ENCODE data around the gene CRACR2A. TPM values are rescaled to one million over a fixed set of nuclear protein-coding genes. Genes with fewer than 3 reads are reported as not detected.

The CRACR2A gene
- total and polyA plus RNA-seq, 2 of the 13 experiments (the other 11 are each of a cell fraction or from before 2014, with no cell fraction given) = 0.09 to 0.20 TPM

DNA sequence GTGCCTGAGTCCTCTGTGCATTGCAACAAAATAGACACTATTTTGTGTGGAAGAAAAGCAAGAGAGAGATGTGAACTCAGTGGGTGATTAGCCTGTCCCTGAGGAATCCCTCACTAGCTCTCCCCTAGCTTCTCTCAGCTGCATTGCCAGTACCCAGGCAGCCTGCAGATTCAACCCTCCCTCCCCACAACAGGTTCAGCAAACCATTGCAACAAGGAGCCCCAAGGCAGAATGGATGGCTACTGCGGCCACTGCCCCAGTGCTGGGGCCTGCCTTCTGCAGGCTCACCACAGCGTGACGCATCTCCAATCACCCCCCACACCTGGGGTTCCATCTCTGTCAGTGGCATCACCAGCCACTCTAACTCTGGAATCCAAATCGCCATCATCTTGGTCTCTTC is 2.3 kb downstream of the CRACR2A start:
- no peak for TF ChIP-seq ZSCAN12 (CRISPR knock-in tag; IDR thresholded peaks at IDR 0.05)
- TF ChIP-seq RFXANK (CRISPR knock-in tag; IDR thresholded peaks at IDR 0.05) = no peak
- TF ChIP-seq THAP11 (CRISPR knock-in tag; IDR thresholded peaks at IDR 0.05) = no peak
- no peak for TF ChIP-seq ZNF235 (CRISPR knock-in tag; IDR thresholded peaks at IDR 0.05; ENCODE audit: borderline replicate concordance)
- TF ChIP-seq ETV6 (CRISPR knock-in tag; conservative IDR thresholded peaks at IDR 0.05) = no peak
- BruUV-seq (replicated peaks) = no TSS peak
- POLR2A ChIA-PET = no interaction called here
- no peaks in the 10 kb centered on the region for H4K20me1 ChIP-seq (ENCODE audit: insufficient read depth, low read length)
- intact Hi-C loops (cut with micrococcal nuclease; ENCODE audit: unreplicated experiment) (no loop called here), in situ Hi-C loops (cut with HindIII; ENCODE audit: extremely low pct_ligation_motif_present, low pct_unique_long_range_greater_than_20kb) (no loop called here)
- no peak overlapping the region for H3K9ac ChIP-seq (ENCODE audit: insufficient read depth, low read depth, low read length)
- DNase-seq (ENCODE audit: low spot score) (no peak), ATAC-seq (no peak), FAIRE-seq (no peak)
- H3K4me1 ChIP-seq (ENCODE audit: insufficient read depth, low read length) = 0 out of 2 replicates have a peak, but pooled peaks cover 6% of the 10 kb centered on the region
- H3K4me2 ChIP-seq (ENCODE audit: low read depth, low read length) = no peak overlapping the region
- no peak overlapping the region for H3K27ac ChIP-seq (ENCODE audit: extremely low read length, insufficient read depth, low read length)
- WGBS (ENCODE audit: low lambda C conversion rate) = 91% methylated on average over 3 of the region's 4 CpGs
- no peaks in the 10 kb centered on the region for H3K79me2 ChIP-seq (ENCODE audit: insufficient read depth, low read length)
- no peaks in the 10 kb centered on the region for H3K9me3 ChIP-seq (ENCODE audit: low read length)
- H3K36me3 ChIP-seq (replicated peaks in 1 of 2; ENCODE audit: control insufficient read depth in 1 of 2, insufficient read depth in 2 of 2, low read length in 2 of 2) = no peaks in the 10 kb centered on the region
- no peaks in the 10 kb centered on the region; a peak in 1 of 5 replicates for H3K27me3 ChIP-seq (ENCODE audit: control insufficient read depth in 1 of 2, insufficient read depth in 2 of 2, low read length in 2 of 2)
- CTCF ChIA-PET (ENCODE audit: low intra/inter-chr PET ratio, low total read pairs) = no interaction called here
- no peak overlapping the region for H3K4me3 ChIP-seq (replicated peaks in 1 of 3; ENCODE audit: insufficient read depth in 1 of 3, low read depth in 2 of 3, low read length in 3 of 3)
- H2AFZ ChIP-seq (ENCODE audit: low read length) = no peak overlapping the region

DNA sequence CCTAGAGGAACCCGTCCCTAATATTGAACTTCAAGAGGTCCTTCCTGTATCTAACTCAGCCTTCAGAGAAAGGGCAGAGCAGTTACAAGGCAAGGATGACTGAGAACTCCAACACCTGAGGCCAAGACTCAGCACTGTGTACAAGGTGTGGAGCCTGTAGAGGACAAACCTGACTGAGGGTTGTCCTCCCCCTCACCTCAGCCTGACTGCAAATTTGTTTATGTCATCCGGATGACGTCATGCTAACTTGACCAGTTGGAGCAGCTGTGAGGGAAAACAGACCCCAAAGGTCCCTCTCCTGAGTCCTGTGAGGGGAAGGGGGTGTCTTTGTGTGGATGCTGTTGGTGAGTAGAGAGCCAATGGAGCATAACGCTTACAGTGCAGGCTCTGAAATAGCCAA is 4.3 kb downstream of the CRACR2A start:
- H3K4me2 ChIP-seq (ENCODE audit: low read depth, low read length) = no peak overlapping the region
- no peak overlapping the region for H3K27ac ChIP-seq (ENCODE audit: extremely low read length, insufficient read depth, low read length)
- in situ Hi-C loops (cut with HindIII; ENCODE audit: extremely low pct_ligation_motif_present, low pct_unique_long_range_greater_than_20kb) (no loop called here), intact Hi-C loops (cut with micrococcal nuclease; ENCODE audit: unreplicated experiment) (no loop called here)
- H3K4me3 ChIP-seq (replicated peaks in 1 of 3; ENCODE audit: insufficient read depth in 1 of 3, low read depth in 2 of 3, low read length in 3 of 3) = no peak overlapping the region
- 0% methylated on average over 1 of the region's 4 CpGs for WGBS (ENCODE audit: low lambda C conversion rate)
- TF ChIP-seq ZFP82 (CRISPR knock-in tag; IDR thresholded peaks at IDR 0.05; ENCODE audit: borderline replicate concordance) = no peak
- peak; percentile 93 for TF ChIP-seq CREB1 (IDR thresholded peaks at IDR 0.05)
- no peak for TF ChIP-seq CREB1 (CRISPR knock-in tag; IDR thresholded peaks at IDR 0.05)
- peak; percentile 99 for TF ChIP-seq ATF7 (IDR thresholded peaks at IDR 0.05)
- TF ChIP-seq ATF7 (CRISPR knock-in tag; IDR thresholded peaks at IDR 0.05) = no peak
- no peak for TF ChIP-seq FIP1L1 (IDR thresholded peaks at IDR 0.05; ENCODE audit: borderline replicate concordance, insufficient read depth, low read depth, low read length)
- CTCF ChIA-PET (ENCODE audit: low intra/inter-chr PET ratio, low total read pairs) = no interaction called here
- no peaks in the 10 kb centered on the region for H4K20me1 ChIP-seq (ENCODE audit: insufficient read depth, low read length)
- H3K9me3 ChIP-seq (ENCODE audit: low read length) = no peaks in the 10 kb centered on the region
- no TSS peak for BruUV-seq (replicated peaks)
- peaks cover 0 to 2% of the 10 kb centered on the region in 2 experiments; a peak in 1 of 5 replicates for H3K27me3 ChIP-seq (ENCODE audit: control insufficient read depth in 1 of 2, insufficient read depth in 2 of 2, low read length in 2 of 2)
- ATAC-seq (no peak), DNase-seq (ENCODE audit: low spot score) (no peak), FAIRE-seq (no peak)
- no peaks in the 10 kb centered on the region for H3K79me2 ChIP-seq (ENCODE audit: insufficient read depth, low read length)
- POLR2A ChIA-PET = no interaction called here
- H3K4me1 ChIP-seq (ENCODE audit: insufficient read depth, low read length) = 0 out of 2 replicates have a peak, but pooled peaks cover 6% of the 10 kb centered on the region
- H2AFZ ChIP-seq (ENCODE audit: low read length) = no peak overlapping the region
- no peaks in the 10 kb centered on the region for H3K36me3 ChIP-seq (replicated peaks in 1 of 2; ENCODE audit: control insufficient read depth in 1 of 2, insufficient read depth in 2 of 2, low read length in 2 of 2)
- H3K9ac ChIP-seq (ENCODE audit: insufficient read depth, low read depth, low read length) = no peak overlapping the region

All from HepG2 (cell line).